Uterus (tissue), 4 donors: ENCODE measurements around the gene L1CAM. TPM values are rescaled to one million over a fixed set of nuclear protein-coding genes. Genes with fewer than 3 reads are reported as not detected.

Experiments
- DNase-seq, 2 donors: peaks; one replicate each; pipeline ENCODE4 v3.0.0-alpha.2; 2019 to 2020
- H3K27ac ChIP-seq, 2 donors: fragments of 200-600 bp; sonication (generic); 1 replicate in 1 of 2; 2 replicates in 1 of 2; pipeline ENCODE4 v1.5.1; 2016 to 2018
- H3K27me3 ChIP-seq, 2 donors: fragments of 200-600 bp; sonication (generic); one replicate each; pipeline ENCODE4 v1.5.1; 2018 to 2019; ENCODE audit warnings: control low read depth in 1 of 2
- H3K36me3 ChIP-seq, 2 donors: fragments of 200-600 bp; sonication (generic); one replicate each; pipeline ENCODE4 v1.5.1; 2019; ENCODE audit warnings: control low read depth in 1 of 2
- H3K4me1 ChIP-seq, 2 donors: fragments of 200-600 bp; sonication (generic); one replicate each; pipeline ENCODE4 v1.5.1; 2018 to 2019; ENCODE audit warnings: control low read depth in 1 of 2
- H3K4me3 ChIP-seq, 2 donors: fragments of 200-600 bp; sonication (generic); 1 replicate in 1 of 2; 2 replicates in 1 of 2; pipeline ENCODE4 v1.5.1; 2018 to 2019; ENCODE audit warnings: mild to moderate bottlenecking in 1 of 2
- H3K9me3 ChIP-seq, 2 donors: fragments of 200-600 bp; sonication (generic); one replicate each; pipeline ENCODE4 v1.5.1; 2019; ENCODE audit warnings: control low read depth in 1 of 2
- POLR2A ChIP-seq, 2 donors: fragments of 450-650 bp; IDR thresholded peaks; one replicate each; pipeline ENCODE4 v1.6.1; 2016; ENCODE audit warnings: antibody characterized with exemption in 2 of 2, mild to moderate bottlenecking in 1 of 2, moderate library complexity in 1 of 2
- intact Hi-C: fragments of 100-400 bp; cut with DNase I; formaldehyde crosslinking; loops from one replicate; pipeline ENCODE4 v1.15.1; 2023; ENCODE audit warnings: low total_unique reads
- total RNA-seq, 4 donors: library from RNA; depleted of rRNA in 3 of 4; stranded (reverse); fragments of >200 nt in 3 of 4; gene quantifications; one replicate each; pipeline versions ENCODE4 v1.1.0 to v1.2.4, GENCODE V29; 2014 to 2023
- TF ChIP-seq, protein P1 (sequence below), 4 experiments: fragments of 200-600 bp in 2 of 4; fragments of 450-650 bp in 2 of 4; sonication (generic) in 2 of 4; IDR thresholded peaks; one replicate each; pipeline ENCODE4 v1.5.1; 2016 to 2019; ENCODE audit warnings: antibody characterized with exemption in 4 of 4, mild to moderate bottlenecking in 2 of 4, moderate library complexity in 1 of 4
- donor health status: DM: yes; HTN: yes; CAD: no.

The L1CAM gene
- total RNA-seq, 4 donors from 2014 or later = 0.26 to 5.1 (median 2.8) TPM; not detected in 1

DNA sequence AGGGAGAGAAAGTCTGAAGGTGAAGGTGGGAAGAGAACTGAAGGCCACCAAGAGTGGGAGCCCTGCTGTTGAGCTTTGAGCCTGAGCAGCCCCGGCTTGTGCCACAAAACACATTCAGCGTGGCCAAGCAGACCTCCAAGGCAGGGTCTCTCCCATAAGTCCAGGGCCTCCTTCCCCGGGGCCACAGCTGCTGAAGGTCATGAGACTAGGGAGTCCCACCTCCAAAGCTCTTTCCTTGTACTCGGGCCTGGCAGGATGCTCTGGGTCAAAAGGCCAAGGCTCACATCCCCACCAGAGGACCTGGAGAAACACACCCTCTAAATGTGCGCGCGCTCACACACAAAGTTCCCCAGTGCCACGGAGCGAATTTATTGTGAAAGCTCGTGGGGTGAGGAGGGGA lies 43.6 kb upstream of the L1CAM start:
- H3K36me3 ChIP-seq = no peaks in the 10 kb centered on the region
- TF ChIP-seq, protein P1, sequence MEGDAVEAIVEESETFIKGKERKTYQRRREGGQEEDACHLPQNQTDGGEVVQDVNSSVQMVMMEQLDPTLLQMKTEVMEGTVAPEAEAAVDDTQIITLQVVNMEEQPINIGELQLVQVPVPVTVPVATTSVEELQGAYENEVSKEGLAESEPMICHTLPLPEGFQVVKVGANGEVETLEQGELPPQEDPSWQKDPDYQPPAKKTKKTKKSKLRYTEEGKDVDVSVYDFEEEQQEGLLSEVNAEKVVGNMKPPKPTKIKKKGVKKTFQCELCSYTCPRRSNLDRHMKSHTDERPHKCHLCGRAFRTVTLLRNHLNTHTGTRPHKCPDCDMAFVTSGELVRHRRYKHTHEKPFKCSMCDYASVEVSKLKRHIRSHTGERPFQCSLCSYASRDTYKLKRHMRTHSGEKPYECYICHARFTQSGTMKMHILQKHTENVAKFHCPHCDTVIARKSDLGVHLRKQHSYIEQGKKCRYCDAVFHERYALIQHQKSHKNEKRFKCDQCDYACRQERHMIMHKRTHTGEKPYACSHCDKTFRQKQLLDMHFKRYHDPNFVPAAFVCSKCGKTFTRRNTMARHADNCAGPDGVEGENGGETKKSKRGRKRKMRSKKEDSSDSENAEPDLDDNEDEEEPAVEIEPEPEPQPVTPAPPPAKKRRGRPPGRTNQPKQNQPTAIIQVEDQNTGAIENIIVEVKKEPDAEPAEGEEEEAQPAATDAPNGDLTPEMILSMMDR (IDR thresholded peaks at IDR 0.05) = no peak
- TF ChIP-seq POLR2A (IDR thresholded peaks at IDR 0.05) = no peak
- intact Hi-C loops = no loop called here
- no peak overlapping the region for H3K27ac ChIP-seq
- H3K27me3 ChIP-seq = no peaks in the 10 kb centered on the region
- H3K4me1 ChIP-seq = peaks cover 4 to 8% of the 10 kb centered on the region in 2 donors
- H3K4me3 ChIP-seq = no peak overlapping the region
- H3K9me3 ChIP-seq = no peaks in the 10 kb centered on the region
- DNase-seq = no peak

DNA sequence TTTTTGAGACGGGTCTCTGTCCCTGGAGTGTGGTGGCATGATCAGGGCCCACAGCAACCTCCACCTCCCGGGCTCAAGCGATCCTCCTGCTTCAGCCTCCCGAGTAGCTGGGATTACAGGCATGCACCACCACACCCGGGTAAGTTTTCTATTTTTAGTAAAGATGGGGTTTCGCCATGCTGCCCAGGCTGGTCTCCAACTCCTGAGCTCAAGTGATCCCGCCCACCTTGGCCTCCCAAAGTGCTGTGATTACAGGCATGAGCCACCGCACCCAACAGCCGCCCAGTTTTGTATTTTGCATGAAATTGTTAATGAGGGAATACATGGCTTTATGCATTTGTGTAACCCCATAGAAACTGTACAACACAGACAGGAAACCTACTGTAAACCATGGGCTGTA lies 42.9 kb upstream of the L1CAM start:
- Histone ChIP-seq H3K4me3 (no peak overlapping the region), H3K36me3 (no peaks in the 10 kb centered on the region), H3K27ac (peak overlapping the region; percentile 53 to 69), H3K9me3 (no peaks in the 10 kb centered on the region), H3K27me3 (no peaks in the 10 kb centered on the region), H3K4me1 (peaks cover 3 to 4% of the 10 kb centered on the region in 2 donors)
- DNase-seq = no peak
- intact Hi-C loops = no loop called here
- TF ChIP-seq, protein P1 (IDR thresholded peaks at IDR 0.05) = no peak
- no peak for TF ChIP-seq POLR2A (IDR thresholded peaks at IDR 0.05)

DNA sequence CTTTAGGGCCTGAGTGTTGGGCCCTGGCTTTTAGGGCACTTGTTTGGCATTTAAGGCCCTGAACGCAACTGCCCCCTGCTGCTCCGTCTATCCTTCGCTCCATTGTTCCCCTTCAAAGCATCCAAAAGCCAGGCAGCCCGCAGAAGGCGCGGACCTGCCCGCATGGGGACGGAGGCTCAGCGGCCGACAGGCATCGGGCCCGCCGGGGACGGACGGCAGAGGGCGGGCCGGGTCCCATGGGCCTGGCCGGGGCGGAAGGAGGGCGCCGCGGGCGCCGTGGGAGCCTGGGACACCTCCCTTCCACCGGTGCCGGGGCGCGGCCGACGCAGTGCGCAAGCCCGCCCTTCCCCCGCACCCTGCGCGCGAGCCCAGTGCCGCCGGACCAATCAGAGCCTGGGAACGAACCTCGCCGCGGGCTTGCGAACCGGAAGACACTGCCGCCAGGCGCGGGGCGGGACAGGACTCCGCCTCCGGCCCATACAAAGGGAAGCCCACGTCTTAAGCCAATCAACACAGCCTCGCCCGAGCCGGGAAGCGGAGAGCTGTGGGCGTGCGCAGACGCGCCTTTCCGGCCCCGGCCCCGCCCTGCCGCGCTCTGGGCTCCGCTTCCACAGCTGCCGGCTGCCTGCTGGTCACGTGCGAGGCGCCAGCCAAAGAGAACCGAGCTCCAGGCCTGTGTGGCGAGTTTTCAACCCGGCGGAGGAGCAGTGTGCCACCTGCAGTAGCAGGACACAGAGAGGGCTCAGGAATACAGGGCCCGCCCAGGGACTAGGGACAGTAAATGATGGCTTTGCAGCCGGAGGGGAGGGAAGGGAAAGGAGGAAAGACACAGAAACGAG lies 42.2 kb upstream of the L1CAM start:
- intact Hi-C loops = no loop called here
- peak; percentile 96 for DNase-seq
- Histone ChIP-seq H3K4me3 (peak overlapping the region; percentile 42 to 71), H3K9me3 (no peaks in the 10 kb centered on the region), H3K27me3 (no peaks in the 10 kb centered on the region), H3K4me1 (peaks cover 3 to 4% of the 10 kb centered on the region in 2 donors), H3K36me3 (no peaks in the 10 kb centered on the region), H3K27ac (peak overlapping the region; percentile 92 to 97)
- TF ChIP-seq, protein P1 (IDR thresholded peaks at IDR 0.05) = peak in 2 of 4 experiments; percentile 18 to 21
- TF ChIP-seq POLR2A (IDR thresholded peaks at IDR 0.05) = peak; percentile 75 to 94

DNA sequence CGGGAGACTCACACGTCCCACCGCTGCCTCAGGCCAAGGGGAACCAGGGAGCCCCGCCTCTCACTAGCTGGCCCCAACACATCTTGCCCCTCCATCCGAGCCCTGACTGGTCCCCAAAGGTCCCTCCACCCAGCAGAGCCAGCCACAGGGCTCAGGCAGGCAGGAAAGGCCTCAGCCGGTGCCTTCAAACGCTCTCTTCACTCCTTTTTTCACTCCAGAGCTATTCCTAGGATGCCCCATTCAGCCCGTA lies 41.6 kb upstream of the L1CAM start:
- TF ChIP-seq, protein P1 (IDR thresholded peaks at IDR 0.05) = no peak
- TF ChIP-seq POLR2A (IDR thresholded peaks at IDR 0.05) = no peak
- DNase-seq = no peak
- H3K4me3 ChIP-seq = peak overlapping the region; percentile 42 to 71
- no peaks in the 10 kb centered on the region for H3K27me3 ChIP-seq
- H3K9me3 ChIP-seq = no peaks in the 10 kb centered on the region
- H3K27ac ChIP-seq = peak overlapping the region; percentile 92 to 97
- H3K4me1 ChIP-seq = peaks cover 3 to 4% of the 10 kb centered on the region in 2 donors
- no peaks in the 10 kb centered on the region for H3K36me3 ChIP-seq
- intact Hi-C loops = no loop called here

DNA sequence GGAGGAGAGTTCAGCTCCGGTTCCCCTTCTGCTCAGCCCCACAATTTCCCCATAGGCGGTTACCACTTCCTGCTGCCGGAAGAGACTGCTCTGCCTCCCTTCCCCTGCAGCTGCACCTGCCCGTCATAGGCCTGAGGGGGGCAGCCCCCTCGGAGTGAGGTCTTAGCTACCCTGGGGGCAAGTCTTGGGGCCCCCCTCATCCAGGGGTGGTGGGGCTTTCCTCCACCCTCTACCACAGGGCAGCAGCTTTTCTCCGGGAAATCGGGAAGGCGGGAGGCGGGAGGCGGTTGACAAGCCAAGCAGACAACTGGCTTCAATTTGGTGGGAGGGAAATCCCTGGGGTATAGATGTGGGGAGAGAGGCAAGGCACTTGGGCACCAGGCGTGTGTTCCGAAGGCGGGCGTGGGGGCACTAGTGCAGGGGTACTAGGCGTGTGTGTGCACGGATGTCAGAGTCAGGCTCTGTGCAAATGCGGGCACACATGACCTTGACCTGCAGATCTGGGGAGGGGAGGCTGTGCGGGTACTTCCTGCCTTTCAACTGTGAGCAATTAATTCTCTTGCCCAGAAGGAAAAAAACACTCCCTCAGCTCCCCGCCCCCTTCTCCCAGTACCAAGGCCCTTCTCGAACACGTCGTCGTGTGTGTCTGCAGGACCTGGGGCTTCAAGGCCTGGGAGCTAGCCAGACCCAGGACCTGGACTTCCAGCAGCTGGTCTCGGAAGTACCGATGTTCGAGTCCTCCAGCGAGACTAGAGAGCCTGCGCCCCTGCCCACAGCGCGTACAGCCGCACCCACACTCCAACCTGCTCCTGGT lies 41.1 kb upstream of the L1CAM start:
- TF ChIP-seq, protein P1 (IDR thresholded peaks at IDR 0.05) = no peak
- H3K4me3 ChIP-seq = peak overlapping the region; percentile 42 to 71

More for the DNA sequence above, 41.1 kb upstream of the L1CAM start:
- H3K36me3 ChIP-seq = no peaks in the 10 kb centered on the region
- peaks cover 3 to 4% of the 10 kb centered on the region in 2 donors for H3K4me1 ChIP-seq
- peak overlapping the region; percentile 92 to 97 for H3K27ac ChIP-seq
- intact Hi-C loops = no loop called here
- DNase-seq = no peak
- no peaks in the 10 kb centered on the region for H3K9me3 ChIP-seq
- H3K27me3 ChIP-seq = no peaks in the 10 kb centered on the region
